Left renal pelvis (tissue), 4 donors: ENCODE results near the gene HIPK4. TPM values are rescaled to one million over a fixed set of nuclear protein-coding genes. Genes with fewer than 3 reads are reported as not detected.
A peak's percentile ranks its signal among the peaks of the same experiment; 100 is the strongest.

Source experiments
- DNase-seq, 4 donors: peaks; one replicate each; pipeline ENCODE4 v3.0.0-alpha.2; 2013; ENCODE audit warnings: low read depth in 4 of 4, low spot score in 3 of 4
- polyA plus RNA-seq, 4 donors: library from polyadenylated mRNA; unstranded; fragments of 120-200 nt; gene quantifications; one replicate each; pipeline ENCODE4 v1.2.1, GENCODE V29; 2013; ENCODE audit not compliant: insufficient read length in 4 of 4

HIPK4 gene
- polyA plus RNA-seq, 4 donors, result 0.11 to 0.26 (median 0.16) TPM

DNA sequence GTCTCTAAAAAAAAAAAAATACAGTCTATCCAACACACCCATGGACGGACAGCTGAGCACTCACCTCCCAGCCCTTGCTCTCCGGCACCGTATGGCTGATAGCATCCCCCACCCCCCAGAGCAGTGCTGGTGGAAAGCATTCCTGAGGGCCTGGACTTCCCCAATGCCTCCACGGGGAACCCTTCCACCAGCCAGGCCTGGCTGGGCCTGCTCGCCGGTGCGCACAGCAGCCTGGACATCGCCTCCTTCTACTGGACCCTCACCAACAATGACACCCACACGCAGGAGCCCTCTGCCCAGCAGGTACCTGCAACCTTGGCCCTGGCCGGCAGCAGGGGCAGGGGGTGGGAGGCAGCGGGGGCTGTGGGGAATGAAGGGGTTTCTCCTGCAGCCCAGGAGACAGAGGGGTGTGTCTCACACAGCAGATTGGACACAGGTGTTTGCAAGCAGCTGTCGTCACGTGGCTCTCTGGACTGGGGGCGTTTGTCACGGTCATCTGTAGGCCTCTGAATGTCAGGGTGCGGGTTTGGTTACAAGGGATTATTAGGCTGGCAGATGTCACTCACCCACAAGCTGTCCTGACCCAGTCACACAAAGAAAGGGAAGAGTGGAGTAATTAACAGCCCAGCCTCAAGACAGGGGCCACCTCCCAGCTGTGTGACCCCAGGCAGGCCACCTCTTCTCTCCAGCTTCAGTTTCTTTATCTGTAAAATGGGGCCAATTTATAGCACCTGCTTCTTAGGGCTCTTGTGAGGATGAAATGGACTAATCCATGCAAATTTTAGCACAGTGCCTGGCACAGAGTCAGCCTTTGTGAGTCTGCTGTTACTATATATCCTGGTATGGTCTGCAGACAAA lies 22.2 kb downstream of the HIPK4 start:
- no peak for DNase-seq

DNA sequence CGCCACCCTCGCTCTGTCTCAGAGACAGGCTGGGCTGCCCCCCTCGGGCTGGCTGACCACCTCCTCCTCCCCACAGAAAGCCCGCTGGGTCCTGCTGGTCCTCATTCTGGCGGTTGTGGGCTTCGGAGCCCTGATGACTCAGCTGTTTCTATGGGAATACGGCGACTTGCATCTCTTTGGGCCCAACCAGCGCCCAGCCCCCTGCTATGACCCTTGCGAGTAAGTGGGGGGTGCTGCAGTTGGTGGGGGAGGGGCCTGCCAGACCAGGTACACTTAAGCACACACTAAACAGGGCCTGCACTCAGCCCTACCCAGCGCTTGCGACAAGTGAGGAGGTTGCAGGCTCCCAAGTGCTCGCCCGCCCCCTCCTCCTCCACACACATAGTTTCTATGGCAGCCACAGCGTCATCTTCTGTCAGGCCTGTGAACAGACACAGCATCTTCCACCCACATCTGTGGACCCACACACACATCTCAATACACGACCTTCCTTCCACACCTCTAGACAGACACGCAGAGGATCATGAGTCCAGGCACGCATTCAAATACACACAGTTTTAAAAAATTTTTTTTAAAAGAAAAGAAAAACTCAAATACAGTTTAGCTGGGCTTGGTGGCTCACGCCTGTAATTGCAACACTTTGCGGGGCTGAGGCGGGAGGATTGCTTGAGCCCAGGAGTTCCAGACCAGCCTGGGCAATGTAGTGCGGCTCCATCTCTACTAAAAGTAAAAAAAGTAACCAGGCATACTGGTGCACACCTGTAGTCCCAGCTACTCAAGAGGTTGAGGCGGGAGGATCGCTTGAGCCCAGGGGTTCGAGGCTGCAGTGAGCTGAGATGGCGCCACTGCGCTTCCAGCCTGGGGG lies 23.1 kb downstream of the HIPK4 start:
- DNase-seq, result peak in 1 of 4 donors; percentile 30

DNA sequence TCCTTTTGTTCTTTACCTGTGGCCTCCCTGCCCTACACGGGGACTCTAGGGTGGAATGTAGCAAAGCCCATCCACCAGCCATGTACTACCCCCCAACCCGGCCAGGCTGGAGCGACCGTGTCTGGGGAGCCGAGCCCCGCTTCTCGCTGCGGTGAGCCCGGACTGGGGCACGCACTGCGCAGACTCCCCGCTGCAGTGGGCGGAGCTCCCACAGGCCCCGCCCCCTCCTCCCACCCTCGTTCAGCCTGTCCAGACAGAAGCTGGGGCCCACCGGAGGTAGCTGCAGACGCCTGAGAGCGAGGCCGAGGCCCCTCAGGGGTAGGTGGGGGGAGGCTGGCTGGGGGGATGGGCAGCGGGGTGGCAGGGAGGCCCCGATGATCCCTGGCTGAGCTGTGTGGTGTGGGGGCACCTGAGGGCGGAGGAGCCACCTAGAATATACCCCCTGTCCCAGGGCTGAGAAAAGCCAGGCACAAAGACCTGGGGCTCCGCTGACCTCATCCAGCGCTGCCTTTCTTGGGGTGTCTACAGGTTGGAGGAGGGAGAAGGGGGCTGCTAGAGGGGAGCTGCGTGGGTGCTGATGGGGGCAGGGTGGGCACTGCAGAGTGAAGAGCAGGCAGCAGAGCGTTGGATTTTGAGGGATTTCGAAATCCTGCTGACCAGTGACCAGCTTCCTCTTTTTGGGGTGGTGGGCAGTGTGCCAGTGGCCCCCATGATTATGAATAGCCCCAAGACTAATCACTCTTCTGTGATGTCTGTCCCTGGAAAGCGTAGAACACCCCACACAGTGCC lies 24.2 kb downstream of the HIPK4 start:
- peak; percentile 67 to 81 (median 76) for DNase-seq

DNA sequence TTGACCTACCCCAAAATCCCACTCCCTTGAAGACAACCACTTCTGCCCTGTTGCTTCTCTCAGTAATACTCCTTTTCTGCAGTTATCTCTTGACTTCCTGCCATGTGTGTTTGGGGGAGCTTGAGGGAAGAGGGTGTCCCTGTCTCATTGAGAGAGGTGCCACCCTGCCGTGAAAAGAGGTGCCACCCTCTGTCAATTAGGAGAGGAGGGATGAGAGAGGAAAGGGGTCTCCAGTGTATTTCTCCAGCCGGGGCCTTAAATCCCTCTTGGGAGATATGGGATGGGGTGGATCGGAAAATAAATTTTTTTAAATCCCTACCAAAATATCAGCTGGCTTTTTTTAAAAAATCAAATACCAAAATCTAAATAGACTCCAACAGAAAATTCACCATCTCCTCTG lies 25.0 kb downstream of the HIPK4 start:
- DNase-seq, result no peak

DNA sequence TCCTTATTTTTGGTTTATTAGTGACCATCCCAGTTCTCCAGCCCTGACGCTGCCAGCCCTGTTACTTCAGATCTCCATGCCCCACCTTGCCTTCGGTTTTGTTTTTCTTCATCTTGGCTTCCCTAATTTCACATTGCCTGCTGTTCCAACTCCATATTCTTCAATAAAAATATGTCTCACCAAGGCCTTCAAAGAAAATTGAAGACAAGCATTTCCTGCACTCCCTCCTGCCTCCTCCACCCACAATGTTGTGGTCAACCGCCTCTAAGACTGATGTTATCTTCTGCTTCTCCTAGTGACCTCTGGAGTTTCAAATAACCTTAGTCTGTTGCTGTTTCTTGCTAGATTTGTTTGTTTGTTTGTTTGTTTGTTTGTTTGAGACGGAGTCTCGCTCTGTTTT lies 26.9 kb downstream of the HIPK4 start:
- DNase-seq, result no peak

DNA sequence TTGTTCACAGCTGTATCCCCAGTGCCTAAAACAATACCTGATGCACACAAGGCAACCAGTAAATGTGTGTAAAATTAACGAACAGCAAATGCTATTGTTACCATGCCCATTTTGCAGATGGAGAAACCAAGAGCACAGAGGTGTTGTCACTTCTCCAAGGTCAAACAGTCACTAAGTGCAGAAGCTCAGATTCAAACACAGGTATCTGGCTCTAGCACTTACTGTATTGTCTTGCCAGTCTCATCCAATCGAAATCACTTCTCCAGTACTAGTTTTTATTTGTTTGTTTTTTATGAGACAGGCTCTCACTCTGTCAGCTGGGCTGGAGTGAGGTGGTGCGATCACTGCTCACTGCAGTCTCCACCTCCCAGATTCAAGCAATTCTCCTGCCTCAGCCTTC lies 27.8 kb downstream of the HIPK4 start:
- DNase-seq, result no peak

DNA sequence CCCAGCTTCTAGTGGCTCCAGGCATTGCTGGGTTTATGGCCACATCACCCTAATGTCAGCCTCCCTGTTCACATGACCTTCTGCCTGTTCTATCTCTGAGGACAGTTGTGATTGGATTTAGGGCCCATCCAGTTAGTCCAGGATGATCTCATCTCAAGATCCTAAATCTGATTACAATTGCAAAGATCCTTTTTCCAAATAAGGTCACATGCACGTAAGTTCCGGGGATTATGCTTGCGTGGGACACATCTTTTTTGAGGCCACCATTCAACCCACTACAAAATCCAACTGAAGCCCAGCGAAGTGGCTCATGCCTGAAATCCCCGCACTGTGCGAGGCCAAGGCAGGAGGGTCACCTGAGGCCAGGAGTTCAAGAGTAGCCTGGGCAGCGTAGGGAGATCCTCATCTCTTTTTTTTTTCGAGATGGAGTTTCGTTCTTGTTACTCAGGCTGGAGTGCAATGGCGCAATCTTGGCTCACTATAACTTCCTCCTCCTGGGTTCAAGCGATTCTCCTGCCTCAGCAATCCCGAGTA lies 29.2 kb downstream of the HIPK4 start:
- no peak for DNase-seq

DNA sequence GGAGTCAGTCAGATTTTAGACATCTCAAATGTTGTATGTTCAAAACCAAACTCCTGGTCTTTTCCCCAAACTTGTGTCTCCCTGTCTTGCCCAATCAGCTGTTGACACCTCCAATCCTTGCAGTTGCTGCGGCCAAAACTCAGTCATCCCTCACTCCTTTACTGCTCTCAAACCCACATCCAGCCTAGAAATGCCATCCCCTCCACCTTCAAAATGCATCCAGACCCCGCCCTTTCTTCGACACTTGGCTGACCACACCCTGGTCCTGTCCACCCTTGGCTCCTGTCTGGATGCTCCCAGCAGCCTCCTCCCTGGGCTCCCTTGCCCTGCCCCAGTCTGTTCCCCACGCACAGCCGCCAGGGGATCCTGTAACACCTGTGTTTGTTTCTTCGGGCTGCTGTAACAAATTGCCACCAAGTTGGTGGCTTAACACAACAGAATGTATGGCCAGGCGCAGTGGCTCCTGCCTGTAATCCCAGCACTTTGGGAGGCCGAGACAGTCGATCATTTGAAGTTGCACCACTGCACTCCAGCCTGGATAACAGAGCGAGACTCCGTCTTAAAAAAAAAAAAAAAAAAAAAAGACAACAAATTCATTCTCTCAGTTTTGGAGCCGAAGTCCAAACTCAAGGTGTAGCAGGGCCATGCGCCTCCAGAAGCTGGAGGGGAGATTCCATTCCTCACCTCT lies 29.8 kb downstream of the HIPK4 start:
- no peak for DNase-seq

DNA sequence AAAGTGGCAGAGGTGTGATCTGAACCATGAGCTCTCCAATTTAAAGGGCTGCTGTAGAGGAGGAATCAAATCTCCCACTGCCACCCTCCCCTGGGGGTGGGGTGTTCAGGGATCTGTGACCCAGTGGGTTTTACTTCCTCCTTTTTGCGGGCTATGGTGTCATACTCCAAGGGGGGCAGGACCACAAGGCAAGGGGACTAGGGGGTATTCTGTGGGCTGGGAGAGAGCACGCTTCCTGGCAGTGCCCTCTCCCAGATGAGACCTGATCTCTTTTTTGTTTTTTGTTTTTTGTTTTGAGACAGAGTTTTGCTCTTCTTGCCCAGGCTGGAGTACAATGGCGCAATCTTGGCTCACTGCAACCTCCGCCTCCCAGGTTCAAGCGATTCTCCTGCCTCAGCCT lies 31.2 kb downstream of the HIPK4 start:
- no peak for DNase-seq

DNA sequence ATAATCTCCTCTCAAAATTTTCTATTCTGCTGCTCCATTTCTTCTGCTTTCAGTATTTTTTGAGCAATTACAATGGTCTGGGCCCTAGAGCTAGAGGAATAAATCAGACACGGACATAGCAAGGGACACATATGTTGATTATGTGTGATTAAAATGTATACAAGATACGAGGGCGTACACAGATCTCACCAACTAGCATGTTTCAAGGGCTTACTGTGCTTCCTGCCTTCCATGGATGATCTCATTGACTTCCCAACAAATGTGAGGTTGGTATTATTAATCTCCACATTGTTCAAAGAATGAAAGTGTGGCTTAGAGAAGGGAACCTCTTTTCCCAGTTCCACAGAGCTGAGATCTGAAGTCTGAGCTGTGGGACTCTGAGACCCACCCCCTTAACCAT lies 32.3 kb downstream of the HIPK4 start:
- DNase-seq, result no peak

DNA sequence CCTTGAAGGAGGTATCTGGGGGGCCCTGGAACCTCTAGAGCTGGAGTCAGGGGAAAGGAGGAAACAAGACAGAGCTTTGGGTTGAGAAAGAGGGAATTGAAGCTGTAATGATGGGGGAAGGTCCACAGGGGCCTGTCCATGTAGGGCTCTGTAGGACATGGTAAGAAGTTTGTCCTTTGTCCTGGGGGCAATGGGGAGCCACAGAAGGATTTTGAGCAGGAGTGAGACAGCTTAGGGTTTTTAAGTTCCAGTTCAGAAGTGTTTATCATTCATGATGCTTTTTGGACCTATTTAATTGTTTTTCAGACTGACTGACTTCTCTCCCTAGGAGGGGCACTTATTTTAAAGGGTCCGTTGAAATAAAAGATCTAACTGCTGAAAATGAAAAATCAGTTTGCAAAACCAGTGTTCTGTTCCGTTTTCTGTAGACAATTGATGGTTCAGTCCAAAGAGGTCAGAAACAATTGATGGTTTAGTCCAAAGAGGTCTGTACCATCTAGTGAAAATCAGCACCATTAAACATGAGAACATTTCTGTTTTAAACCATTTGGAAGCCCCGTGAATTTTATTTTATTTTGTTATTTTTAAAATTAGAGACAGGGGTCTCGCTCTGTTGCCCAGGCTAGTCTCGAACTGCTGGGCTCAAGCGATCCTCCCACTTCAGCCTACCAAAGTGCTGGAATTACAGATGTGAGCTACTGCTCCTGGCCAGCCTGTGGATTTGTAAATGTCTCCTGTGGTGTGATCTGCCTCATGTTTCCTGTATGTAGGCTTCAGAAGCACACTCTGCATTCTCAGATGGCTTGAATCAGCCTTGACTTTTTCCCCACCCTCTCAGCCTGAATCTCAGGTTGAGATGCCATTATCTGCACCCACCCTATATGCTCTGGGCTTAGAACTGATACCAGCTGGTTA lies 33.0 kb downstream of the HIPK4 start:
- no peak for DNase-seq

DNA sequence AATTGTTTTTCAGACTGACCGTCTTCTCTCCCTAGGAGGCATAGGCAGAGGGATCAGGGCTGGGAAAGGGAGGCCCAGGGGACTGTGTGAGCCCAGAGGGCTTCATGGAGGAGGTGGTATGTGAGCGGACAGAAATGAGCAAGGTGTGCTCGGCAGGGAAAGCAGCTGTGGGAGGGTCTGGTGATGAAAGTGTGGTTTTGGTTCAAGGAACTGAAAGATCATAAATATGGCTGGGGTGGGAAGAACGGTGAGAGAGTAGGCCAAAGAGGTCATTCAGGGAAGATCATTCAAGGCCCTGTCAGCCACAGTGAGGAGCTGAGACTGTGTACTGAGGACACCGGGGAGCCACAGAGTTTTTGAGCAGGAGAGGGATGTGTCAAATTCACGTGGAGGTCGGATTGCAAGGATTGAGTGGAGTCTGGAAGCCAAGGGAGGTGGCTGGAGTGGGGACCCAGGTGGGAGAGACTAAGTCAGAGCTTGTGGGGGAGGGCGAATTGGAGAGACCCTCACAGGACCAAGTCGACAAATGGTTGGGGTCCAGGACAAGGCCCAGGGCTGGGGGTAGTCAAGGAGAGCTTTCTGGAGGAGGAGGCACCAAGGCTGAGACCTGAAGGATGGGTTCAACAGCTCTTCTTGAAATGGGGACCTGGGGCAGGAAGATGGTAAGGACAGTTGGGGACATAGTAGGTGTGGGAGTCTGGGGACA lies 33.9 kb downstream of the HIPK4 start:
- no peak for DNase-seq

DNA sequence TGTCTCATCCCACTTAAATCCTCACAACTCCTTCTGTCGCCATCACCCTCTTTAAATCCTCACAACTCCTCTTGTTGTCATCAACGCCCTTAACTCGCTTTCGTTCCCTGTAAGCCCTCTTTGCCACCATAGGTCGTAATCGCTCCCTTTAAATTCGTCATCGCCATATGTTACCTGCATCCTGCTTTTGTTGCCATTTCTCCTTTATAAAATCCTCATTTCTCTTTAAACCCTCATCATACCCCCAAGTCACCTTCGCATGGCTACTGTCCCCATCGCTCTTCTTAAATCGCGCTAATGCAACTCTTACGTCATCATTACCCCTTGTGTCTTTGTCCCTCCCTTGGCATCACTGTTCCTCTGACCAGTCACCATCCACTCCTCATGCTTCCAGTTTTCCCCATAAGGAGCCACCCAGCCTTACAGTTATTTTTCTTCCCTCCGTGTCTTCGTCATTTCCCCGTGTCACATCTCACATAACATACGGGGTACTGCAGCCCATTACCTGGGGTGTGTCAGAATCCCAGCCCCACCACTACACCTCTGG lies 40.9 kb downstream of the HIPK4 start:
- DNase-seq, result peak in 1 of 4 donors; percentile 36

DNA sequence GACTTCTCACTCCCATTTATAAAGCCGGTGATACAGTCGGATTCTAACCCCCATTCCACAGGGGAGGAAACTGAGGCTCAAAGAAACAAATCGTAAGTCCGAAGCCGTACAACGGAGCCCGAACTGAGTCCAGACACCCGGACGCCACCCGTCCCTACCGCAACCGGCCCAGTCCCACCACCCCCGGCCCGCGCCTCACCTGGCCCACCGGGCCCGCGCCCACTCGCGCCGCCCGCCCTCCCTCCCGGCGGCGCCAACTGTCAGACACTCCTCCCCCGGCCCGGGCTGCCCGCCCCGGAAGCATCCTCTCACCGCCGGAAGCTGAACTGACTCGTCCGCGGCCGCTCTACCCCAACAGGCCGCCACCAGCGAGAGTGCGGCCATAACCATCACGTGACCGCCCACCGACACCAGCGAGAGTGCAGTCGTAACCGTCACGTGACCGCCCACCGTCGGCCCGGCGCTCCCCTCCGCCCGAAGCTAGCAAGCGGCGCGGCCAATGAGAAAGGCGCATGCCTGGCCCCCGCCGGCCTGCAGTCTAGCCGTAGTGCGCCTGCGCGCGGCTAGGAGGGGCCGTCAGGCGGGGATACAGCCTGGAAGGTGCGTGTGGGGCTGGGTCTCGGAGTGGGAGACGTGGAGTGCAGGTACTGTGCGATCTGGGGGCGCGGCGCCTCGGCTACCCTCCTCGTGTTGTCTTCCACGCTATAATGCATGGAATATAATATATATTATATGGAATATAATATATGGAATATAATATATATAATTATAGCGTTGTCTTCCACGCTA lies 41.7 kb downstream of the HIPK4 start, which contains the start of the genes C19orf47 and PLD3:
Gene C19orf47, minus strand, starts transcription at position 273 of the 789 bp plus-strand sequence. CDS start 6,540 bp downstream, outside the sequence.
Gene PLD3, plus strand, starts transcription at position 571 of the 789 bp plus-strand sequence. CDS start 17,789 bp downstream, outside the sequence.
- peak; percentile 93 to 97 (median 96) for DNase-seq

DNA sequence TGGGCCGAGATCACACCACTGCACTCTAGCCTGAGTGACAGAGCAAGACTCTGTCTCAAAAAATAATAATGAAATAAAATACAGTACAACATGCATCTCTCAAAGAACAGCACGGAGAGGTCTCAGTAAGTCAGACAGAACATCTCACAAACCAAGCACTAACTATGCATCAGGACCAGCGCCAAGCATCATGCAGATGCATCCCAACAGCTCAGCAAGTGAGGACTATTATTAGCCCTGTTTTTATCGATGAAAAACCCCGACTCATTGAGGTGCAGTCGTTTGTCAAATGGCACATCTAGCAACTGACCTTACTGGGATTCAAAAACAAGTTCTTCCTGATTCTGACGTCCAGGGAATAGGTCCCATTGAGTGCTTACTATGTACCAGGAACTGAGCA lies 45.6 kb downstream of the HIPK4 start:
- no peak for DNase-seq

DNA sequence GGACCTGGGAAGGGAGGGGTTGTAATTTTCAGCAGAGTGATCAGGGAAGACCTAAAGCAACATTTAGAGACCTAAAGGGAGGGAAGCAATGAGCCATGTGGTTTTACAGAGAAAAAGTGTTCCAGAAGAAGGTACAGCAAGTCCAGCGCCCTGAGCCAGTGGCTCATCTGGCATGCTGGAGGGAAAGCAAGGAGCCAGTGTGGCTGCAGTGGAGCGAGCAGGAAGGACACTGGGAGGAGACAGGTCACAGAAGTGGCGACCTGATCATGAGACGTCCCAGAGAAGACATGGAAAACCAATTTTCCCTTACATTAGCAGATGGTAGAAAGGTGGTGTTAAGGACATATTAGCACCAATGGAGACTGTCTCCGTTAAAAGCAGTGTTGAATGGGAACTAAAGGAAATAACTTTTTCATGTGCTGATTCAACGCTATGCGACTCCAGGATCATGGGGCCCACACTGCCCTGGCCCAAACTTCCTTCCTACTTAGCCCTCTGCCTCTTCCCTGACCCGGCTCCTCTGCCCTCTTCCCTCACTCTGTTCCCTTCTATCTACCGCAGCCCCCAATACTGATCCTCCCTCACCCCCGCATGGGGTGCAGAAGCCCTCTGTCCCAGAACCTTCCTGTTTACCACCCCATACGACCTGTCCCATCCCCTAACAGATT lies 47.2 kb downstream of the HIPK4 start:
- no peak for DNase-seq
